HL-60 (cell line): ENCODE results near the gene GPR39.

Experiments used
- DNase-seq, 2 experiments: peaks; one replicate each; pipeline ENCODE4 v3.0.0-alpha.2; 2010 to 2020; ENCODE audit warnings: low read depth in 1 of 2, low spot score in 1 of 2
- H3K27ac ChIP-seq: fragments of 250-450 bp; sonication (Bioruptor Pico); replicated peaks from 2 replicates; pipeline ENCODE4 v1.5.1; 2020; ENCODE audit warnings: mild to moderate bottlenecking, moderate library complexity
- H3K27me3 ChIP-seq: fragments of 250-450 bp; sonication (Bioruptor Pico); 2 replicates; pipeline ENCODE4 v1.5.1; 2021; ENCODE audit warnings: mild to moderate bottlenecking, moderate library complexity; ENCODE audit not compliant: insufficient read depth, poor library complexity, severe bottlenecking
- H3K4me3 ChIP-seq: replicated peaks from 2 replicates; pipeline ENCODE4 v1.5.1; 2011; ENCODE audit warnings: mild to moderate bottlenecking, control low read depth, low read length; ENCODE audit not compliant: insufficient read depth
- GABPA ChIP-seq: IDR thresholded peaks from 2 replicates; pipeline ENCODE4 v1.6.1; 2012; ENCODE audit warnings: low read depth
- POLR2AphosphoS5 ChIP-seq: IDR thresholded peaks from 2 replicates; pipeline ENCODE4 v1.6.1; 2012; ENCODE audit warnings: low read depth
- SPI1 ChIP-seq: IDR thresholded peaks from 2 replicates; pipeline ENCODE4 v1.6.1; 2012; ENCODE audit warnings: low read depth, mild to moderate bottlenecking, borderline replicate concordance
- TF ChIP-seq, protein P1 (sequence below): IDR thresholded peaks from one replicate; pipeline ENCODE4 v1.5.1; 2011; ENCODE audit warnings: low read length, control low read depth, inconsistent platforms; ENCODE audit not compliant: insufficient read depth
- TF ChIP-seq, protein P2 (sequence below): IDR thresholded peaks from 2 replicates; pipeline ENCODE4 v1.6.1; 2012; ENCODE audit warnings: low read depth; ENCODE audit not compliant: insufficient replicate concordance

The GPR39 gene

DNA sequence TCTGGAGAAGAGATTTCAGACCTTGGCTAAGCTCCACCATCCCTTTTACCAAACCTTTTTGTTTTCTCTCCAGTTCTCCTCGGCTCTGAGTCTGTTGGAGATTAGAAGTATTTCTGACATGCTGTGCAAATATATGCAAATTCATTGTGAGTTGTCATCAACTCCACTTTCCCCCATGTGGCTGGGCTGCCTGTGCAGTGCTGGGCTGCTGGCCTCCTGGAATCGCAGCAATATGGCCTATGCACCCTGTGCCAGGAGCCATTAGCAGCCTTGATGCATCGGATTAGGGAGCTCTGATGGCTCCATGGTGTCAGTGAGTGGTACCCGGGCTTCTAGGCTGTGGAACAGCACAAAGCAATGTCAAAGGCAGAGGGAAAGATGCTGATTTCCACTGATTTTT is 80.0 kb downstream of the GPR39 start:
- Histone ChIP-seq H3K27me3 (no peaks in the 10 kb centered on the region), H3K4me3 (no peak overlapping the region), H3K27ac (no peak overlapping the region)
- DNase-seq: no peak
- TF ChIP-seq POLR2AphosphoS5: no peak
- TF ChIP-seq, protein P1, sequence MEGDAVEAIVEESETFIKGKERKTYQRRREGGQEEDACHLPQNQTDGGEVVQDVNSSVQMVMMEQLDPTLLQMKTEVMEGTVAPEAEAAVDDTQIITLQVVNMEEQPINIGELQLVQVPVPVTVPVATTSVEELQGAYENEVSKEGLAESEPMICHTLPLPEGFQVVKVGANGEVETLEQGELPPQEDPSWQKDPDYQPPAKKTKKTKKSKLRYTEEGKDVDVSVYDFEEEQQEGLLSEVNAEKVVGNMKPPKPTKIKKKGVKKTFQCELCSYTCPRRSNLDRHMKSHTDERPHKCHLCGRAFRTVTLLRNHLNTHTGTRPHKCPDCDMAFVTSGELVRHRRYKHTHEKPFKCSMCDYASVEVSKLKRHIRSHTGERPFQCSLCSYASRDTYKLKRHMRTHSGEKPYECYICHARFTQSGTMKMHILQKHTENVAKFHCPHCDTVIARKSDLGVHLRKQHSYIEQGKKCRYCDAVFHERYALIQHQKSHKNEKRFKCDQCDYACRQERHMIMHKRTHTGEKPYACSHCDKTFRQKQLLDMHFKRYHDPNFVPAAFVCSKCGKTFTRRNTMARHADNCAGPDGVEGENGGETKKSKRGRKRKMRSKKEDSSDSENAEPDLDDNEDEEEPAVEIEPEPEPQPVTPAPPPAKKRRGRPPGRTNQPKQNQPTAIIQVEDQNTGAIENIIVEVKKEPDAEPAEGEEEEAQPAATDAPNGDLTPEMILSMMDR: no peak
- TF ChIP-seq, protein P2, sequence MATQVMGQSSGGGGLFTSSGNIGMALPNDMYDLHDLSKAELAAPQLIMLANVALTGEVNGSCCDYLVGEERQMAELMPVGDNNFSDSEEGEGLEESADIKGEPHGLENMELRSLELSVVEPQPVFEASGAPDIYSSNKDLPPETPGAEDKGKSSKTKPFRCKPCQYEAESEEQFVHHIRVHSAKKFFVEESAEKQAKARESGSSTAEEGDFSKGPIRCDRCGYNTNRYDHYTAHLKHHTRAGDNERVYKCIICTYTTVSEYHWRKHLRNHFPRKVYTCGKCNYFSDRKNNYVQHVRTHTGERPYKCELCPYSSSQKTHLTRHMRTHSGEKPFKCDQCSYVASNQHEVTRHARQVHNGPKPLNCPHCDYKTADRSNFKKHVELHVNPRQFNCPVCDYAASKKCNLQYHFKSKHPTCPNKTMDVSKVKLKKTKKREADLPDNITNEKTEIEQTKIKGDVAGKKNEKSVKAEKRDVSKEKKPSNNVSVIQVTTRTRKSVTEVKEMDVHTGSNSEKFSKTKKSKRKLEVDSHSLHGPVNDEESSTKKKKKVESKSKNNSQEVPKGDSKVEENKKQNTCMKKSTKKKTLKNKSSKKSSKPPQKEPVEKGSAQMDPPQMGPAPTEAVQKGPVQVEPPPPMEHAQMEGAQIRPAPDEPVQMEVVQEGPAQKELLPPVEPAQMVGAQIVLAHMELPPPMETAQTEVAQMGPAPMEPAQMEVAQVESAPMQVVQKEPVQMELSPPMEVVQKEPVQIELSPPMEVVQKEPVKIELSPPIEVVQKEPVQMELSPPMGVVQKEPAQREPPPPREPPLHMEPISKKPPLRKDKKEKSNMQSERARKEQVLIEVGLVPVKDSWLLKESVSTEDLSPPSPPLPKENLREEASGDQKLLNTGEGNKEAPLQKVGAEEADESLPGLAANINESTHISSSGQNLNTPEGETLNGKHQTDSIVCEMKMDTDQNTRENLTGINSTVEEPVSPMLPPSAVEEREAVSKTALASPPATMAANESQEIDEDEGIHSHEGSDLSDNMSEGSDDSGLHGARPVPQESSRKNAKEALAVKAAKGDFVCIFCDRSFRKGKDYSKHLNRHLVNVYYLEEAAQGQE: no peak
- no peak for TF ChIP-seq GABPA
- no peak for TF ChIP-seq SPI1

DNA sequence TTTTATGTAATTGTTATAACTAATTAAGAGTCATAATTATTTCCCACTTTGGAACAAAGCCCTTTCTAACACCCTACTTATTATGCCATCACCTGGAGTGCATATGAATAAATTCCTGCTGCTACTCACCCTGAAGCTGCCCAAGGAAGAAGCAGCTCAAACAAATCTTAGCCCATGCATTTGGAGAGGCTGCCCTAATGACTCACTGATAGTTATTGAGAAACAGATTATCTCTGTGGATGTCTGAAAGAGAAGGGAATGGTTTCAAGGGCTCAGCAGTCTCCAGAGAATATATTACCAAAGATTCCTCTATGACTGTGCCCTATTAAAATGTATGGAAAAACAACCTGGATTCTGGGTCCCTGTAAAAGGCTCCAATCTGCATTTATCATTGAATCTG is 81.0 kb downstream of the GPR39 start:
- H3K4me3 ChIP-seq: no peak overlapping the region
- TF ChIP-seq, protein P2: no peak
- TF ChIP-seq GABPA (no peak), POLR2AphosphoS5 (no peak), SPI1 (no peak)
- TF ChIP-seq, protein P1: no peak
- no peak overlapping the region for H3K27ac ChIP-seq
- H3K27me3 ChIP-seq: no peaks in the 10 kb centered on the region
- DNase-seq: no peak

DNA sequence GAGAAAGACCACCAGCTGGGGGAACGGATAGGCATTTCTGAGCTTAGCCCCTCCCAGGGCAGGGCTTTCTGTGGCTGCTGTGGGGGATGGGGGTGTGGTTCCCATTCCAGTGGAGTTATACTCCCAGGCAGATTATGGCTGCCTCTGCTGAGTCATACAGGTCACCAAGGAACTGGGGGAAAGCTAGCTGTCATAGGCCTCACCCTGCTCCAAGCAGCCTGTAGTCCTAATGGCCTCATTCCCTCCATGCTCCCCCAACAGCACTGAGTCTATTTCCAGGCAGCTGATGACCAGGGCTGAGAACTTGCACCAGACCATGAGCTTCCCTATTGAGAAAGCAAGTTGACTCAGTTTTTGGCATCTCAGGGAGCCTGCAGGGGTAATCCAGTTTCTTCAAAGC is 87.1 kb downstream of the GPR39 start:
- H3K27me3 ChIP-seq: no peaks in the 10 kb centered on the region
- TF ChIP-seq, protein P1: no peak
- TF ChIP-seq POLR2AphosphoS5: no peak
- TF ChIP-seq SPI1: no peak
- no peak for TF ChIP-seq GABPA
- TF ChIP-seq, protein P2: no peak
- no peak overlapping the region for H3K27ac ChIP-seq
- DNase-seq: no peak
- H3K4me3 ChIP-seq: no peak overlapping the region
